GM12801 (cell line): ENCODE data around the gene EIF4ENIF1.

Source experiments
- CTCF ChIP-seq: IDR thresholded peaks from one replicate; pipeline ENCODE4 v1.5.1; 2011; ENCODE audit warnings: control low read depth; ENCODE audit not compliant: insufficient read length; ENCODE audit errors: extremely low read depth

Gene EIF4ENIF1

GRCh38 chr22:31488346-31488883 is 1.2 kb downstream of the EIF4ENIF1 start:
- TF ChIP-seq CTCF: no peak

GRCh38 chr22:31486951-31487350 is 2.7 kb downstream of the EIF4ENIF1 start:
- no peak for TF ChIP-seq CTCF

GRCh38 chr22:31481129-31481528 is 8.5 kb downstream of the EIF4ENIF1 start:
- no peak for TF ChIP-seq CTCF

GRCh38 chr22:31477329-31477728 is 12.3 kb downstream of the EIF4ENIF1 start:
- no peak for TF ChIP-seq CTCF

- TF ChIP-seq CTCF: no peak
Observed at GRCh38 chr22:31475800-31476199, 13.8 kb downstream of the EIF4ENIF1 start.

- no peak for TF ChIP-seq CTCF
Observed at GRCh38 chr22:31474743-31475142, 14.9 kb downstream of the EIF4ENIF1 start.

- TF ChIP-seq CTCF: no peak
Observed at GRCh38 chr22:31465307-31465706, 24.3 kb downstream of the EIF4ENIF1 start.

GRCh38 chr22:31461699-31462098 is 27.9 kb downstream of the EIF4ENIF1 start:
- TF ChIP-seq CTCF: no peak
